Testis (tissue), 2 donors: ENCODE results near the gene SGSM1.

Experiments used
- CTCF ChIP-seq, 3 experiments: fragments of 450-650 bp in 2 of 3; fragments of 200-600 bp in 1 of 3; sonication (generic) in 1 of 3; IDR thresholded peaks; one replicate each; pipeline ENCODE4 v1.5.1; 2016 to 2019; ENCODE audit warnings: antibody characterized with exemption in 3 of 3, mild to moderate bottlenecking in 2 of 3, moderate library complexity in 1 of 3
- POLR2A ChIP-seq: fragments of 450-650 bp; IDR thresholded peaks from one replicate; pipeline ENCODE4 v1.6.1; 2017; ENCODE audit warnings: antibody characterized with exemption, mild to moderate bottlenecking, moderate library complexity

GRCh38 chr22:24957043-24957442, 151.0 kb downstream of the SGSM1 start:
- no peak for TF ChIP-seq POLR2A
- no peak for TF ChIP-seq CTCF (IDR thresholded peaks at IDR 0.05)
